ENCODE results near the gene ZBED2. TPM values are rescaled to one million over a fixed set of nuclear protein-coding genes. Genes with fewer than 3 reads are reported as not detected.
"Not testable (repeated sequence)": the region's sequence is repeated elsewhere in the genome, so short reads cannot be mapped to it uniquely, and the experiment has no call there.

ZBED2 gene, protein sequence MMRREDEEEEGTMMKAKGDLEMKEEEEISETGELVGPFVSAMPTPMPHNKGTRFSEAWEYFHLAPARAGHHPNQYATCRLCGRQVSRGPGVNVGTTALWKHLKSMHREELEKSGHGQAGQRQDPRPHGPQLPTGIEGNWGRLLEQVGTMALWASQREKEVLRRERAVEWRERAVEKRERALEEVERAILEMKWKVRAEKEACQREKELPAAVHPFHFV
- total RNA-seq, result not detected

DNA sequence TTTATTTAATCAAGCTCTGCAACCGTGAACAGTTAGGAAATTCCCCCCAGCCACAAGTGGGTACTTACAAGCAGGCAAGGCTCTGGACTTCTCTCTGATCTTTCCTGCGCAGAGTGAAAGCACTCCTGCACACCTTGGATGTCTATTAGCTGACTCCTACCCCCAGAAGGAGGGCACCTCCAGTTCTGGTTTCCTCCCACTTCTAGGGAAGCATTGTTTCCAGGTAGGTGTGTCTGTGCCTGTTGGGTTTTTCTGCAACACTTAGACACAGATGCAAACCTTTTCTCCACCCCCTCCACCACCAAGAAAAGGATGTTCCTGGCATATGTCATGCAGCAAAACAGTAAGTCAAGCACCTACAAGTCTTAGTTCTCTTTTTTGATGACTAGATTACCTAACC is at the start of gene ZBED2:
TSS of gene ZBED2 (minus strand) at position 115 of the 400 bp plus-strand sequence. CDS start 1,145 bp downstream, outside the sequence.
- Histone ChIP-seq H3K4me1 (no peaks in the 10 kb centered on the region), H3K9me3 (no peaks in the 10 kb centered on the region), H3K27ac (no peak within 1 kb of the TSS), H3K4me3 (no peak within 1 kb of the TSS), H3K36me3 (no peaks in the 10 kb centered on the region), H3K27me3 (no peaks in the 10 kb centered on the region)
- TF ChIP-seq POLR2A (IDR thresholded peaks at IDR 0.05), result no peak
- TF ChIP-seq, protein P1, sequence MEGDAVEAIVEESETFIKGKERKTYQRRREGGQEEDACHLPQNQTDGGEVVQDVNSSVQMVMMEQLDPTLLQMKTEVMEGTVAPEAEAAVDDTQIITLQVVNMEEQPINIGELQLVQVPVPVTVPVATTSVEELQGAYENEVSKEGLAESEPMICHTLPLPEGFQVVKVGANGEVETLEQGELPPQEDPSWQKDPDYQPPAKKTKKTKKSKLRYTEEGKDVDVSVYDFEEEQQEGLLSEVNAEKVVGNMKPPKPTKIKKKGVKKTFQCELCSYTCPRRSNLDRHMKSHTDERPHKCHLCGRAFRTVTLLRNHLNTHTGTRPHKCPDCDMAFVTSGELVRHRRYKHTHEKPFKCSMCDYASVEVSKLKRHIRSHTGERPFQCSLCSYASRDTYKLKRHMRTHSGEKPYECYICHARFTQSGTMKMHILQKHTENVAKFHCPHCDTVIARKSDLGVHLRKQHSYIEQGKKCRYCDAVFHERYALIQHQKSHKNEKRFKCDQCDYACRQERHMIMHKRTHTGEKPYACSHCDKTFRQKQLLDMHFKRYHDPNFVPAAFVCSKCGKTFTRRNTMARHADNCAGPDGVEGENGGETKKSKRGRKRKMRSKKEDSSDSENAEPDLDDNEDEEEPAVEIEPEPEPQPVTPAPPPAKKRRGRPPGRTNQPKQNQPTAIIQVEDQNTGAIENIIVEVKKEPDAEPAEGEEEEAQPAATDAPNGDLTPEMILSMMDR (IDR thresholded peaks at IDR 0.05), result no peak
- no peak for DNase-seq

DNA sequence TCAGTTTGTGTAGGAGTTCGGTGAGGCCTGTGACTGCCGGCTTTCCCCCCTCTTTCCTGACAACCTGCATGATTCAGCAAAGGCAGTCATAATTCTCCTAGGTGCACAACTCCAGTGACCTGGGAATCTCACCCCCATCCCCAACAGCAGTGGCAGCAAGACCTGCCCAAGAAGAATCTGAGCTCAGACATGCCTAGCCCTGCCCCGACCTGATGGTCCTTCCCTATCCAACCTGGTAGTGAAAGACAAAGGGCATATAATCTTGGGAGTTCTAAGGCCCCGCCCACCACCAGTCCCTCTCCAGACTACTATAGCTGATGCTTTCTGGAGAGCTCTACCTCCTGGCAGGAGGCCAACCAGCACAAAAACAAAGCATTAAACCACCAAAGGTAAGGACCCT is 44.2 kb upstream of the ZBED2 start:
- Histone ChIP-seq H3K27ac (no peak overlapping the region), H3K27me3 (no peaks in the 10 kb centered on the region), H3K4me1 (no peaks in the 10 kb centered on the region), H3K9me3 (no peaks in the 10 kb centered on the region), H3K4me3 (no peak overlapping the region), H3K36me3 (no peaks in the 10 kb centered on the region)
- TF ChIP-seq, protein P1 (IDR thresholded peaks at IDR 0.05), result no peak
- no peak for TF ChIP-seq POLR2A (IDR thresholded peaks at IDR 0.05)
- DNase-seq, result no peak

DNA sequence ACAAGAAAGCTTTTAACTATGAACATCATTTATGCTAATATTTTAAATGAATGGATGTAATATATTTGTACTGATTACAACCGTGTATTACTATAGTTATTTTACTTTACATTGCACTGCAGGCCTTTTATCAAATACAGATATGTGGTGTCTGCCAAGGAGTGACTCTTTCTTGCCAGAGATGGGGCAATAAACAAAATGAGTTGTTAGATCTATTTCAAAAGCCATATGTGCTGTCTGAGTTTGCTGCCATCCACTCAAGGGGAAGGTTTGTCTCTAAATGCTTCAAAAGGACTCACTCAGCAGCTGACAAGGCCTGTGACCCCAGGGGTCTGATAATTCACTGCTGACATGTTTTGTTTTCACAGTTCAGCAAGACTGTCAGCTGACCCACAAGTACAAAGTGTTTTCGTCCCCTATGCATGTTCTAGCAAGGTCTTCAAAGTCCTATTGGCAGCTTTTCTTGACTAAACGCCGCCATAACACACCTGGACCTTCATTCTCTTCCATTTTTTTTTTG is 41.3 kb upstream of the ZBED2 start:
- Histone ChIP-seq H3K27me3 (no peaks in the 10 kb centered on the region), H3K9me3 (no peaks in the 10 kb centered on the region), H3K4me3 (no peak overlapping the region), H3K36me3 (no peaks in the 10 kb centered on the region), H3K27ac (no peak overlapping the region), H3K4me1 (no peaks in the 10 kb centered on the region)
- DNase-seq, result no peak
- TF ChIP-seq POLR2A (IDR thresholded peaks at IDR 0.05), result no peak
- TF ChIP-seq, protein P1 (IDR thresholded peaks at IDR 0.05), result no peak

DNA sequence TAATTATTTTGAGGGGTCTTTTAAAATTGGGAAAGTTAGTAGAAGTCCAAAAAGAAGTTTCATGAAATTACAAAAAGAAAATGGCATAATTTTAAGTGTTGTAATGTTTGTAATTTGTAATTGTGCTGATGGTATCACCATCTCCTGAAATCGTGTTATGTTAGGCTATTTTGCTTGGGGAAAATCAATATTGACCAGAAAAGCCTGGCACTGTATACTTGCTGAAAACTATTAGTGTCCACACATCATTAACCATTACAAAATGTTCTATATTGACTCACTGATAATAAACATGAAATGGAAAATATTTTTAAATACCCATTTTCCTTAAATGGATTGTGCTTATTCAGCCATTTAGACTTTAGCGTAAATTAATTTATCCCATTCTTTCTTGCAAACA is 40.3 kb upstream of the ZBED2 start:
- H3K36me3 ChIP-seq, result no peaks in the 10 kb centered on the region
- H3K4me3 ChIP-seq, result no peak overlapping the region
- no peaks in the 10 kb centered on the region for H3K4me1 ChIP-seq
- TF ChIP-seq POLR2A (IDR thresholded peaks at IDR 0.05), result no peak
- TF ChIP-seq, protein P1 (IDR thresholded peaks at IDR 0.05), result no peak
- H3K27me3 ChIP-seq, result no peaks in the 10 kb centered on the region
- H3K27ac ChIP-seq, result no peak overlapping the region
- H3K9me3 ChIP-seq, result no peaks in the 10 kb centered on the region
- DNase-seq, result no peak

DNA sequence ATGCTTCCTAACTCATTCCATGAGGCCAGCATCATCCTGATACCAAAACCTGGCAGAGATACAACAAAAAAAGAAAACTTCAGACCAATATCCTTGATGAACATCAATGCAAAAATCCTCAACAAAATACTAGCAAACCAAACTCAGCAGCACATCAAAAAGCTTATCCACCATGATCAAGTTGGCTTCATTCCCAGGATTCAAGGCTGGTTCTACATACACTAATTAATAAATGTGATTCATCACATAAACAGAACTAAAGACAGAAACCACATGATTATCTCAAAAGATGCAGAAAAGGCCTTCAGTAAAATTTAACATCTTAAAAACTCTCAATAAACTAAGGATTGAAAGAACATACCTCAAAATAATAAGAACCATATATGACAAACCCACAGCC is 35.5 kb upstream of the ZBED2 start:
- not testable (repeated sequence) for H3K36me3 ChIP-seq, H3K4me3 ChIP-seq, H3K4me1 ChIP-seq, H3K27ac ChIP-seq, H3K9me3 ChIP-seq, DNase-seq, H3K27me3 ChIP-seq

DNA sequence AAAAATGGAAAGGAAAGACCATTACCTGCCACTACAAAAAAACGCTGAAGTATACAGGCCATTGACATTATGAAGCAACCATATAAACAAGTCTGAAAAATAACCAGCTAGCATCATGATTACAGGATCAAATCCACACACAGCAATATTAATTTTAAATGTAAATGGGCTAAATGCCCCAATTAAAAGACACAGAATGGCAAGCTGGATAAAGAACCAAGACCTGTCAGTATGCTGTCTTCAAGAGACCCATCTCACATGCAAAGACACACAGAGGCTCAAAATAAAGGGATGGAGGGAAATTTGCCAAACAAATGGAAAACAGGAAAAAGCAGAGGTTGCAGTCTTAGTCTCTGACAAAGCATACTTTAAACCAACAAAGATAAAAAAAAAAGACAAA is 33.9 kb upstream of the ZBED2 start:
- H3K27ac ChIP-seq, H3K4me3 ChIP-seq, H3K27me3 ChIP-seq, H3K4me1 ChIP-seq, DNase-seq, H3K9me3 ChIP-seq, H3K36me3 ChIP-seq: not testable (repeated sequence)

DNA sequence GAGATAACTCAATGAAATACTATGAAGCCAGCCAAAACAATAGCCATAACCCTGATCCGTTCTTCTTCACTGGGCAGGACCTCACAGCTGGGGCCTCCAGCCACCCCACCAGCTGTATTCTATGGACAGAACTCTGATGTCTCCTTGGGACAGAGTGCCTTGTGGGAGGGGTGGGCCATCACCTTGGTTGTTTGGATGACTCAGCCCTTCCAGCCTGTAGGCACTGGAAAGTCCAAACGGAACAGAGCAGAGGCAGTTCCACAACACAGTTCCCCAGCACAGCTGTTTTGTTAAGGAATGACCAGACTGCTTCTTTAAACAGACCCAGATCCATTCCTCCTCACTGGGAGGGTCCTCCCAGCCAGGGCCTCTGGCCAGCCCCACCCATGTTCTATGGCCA is 31.9 kb upstream of the ZBED2 start:
- no peak overlapping the region for H3K27ac ChIP-seq
- TF ChIP-seq, protein P1 (IDR thresholded peaks at IDR 0.05), result no peak
- TF ChIP-seq POLR2A (IDR thresholded peaks at IDR 0.05), result no peak
- no peaks in the 10 kb centered on the region for H3K27me3 ChIP-seq
- no peaks in the 10 kb centered on the region for H3K36me3 ChIP-seq
- no peak for DNase-seq
- no peaks in the 10 kb centered on the region for H3K4me1 ChIP-seq
- no peak overlapping the region for H3K4me3 ChIP-seq
- H3K9me3 ChIP-seq, result no peaks in the 10 kb centered on the region
